Erythroblast (primary cell): Measurements from ENCODE around the gene CPED1.

Experiments used
- GATA1 ChIP-seq: IDR thresholded peaks from 2 replicates; pipeline ENCODE4 v1.6.1; 2011; ENCODE audit warnings: low read depth, mild to moderate bottlenecking, control low read depth, low read length, moderate library complexity
- POLR2A ChIP-seq: IDR thresholded peaks from 2 replicates; pipeline ENCODE4 v1.6.1; 2011; ENCODE audit warnings: mild to moderate bottlenecking, low read length

DNA sequence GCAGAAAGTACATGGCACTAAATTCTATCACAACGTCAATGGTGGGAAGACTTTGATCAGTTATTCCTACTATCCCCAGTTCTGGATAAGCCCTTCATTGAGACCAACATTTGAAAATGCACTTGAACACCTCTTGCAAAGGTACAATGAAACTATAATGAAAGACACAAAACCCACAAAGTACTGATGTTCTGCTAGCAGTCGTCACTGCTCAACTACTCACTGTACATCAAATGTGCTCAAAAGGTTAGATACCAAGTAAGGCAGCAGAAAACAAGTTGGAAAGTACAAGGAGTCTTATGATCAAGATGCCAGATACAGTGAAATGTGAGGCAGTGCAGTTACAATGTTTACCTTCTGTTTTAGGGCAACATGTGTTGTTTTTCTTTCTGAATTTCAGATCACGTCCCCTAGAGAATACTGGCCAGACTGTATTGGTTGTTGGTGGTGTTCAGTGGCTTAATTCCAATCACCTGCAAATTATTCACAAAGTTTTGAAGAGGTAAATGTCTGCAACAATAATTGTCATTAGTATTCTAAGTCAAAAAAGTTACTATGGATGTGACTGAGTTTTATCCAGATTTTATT is 277.9 kb downstream of the CPED1 start:
- no peak for TF ChIP-seq POLR2A
- no peak for TF ChIP-seq GATA1
